ENCODE data around the gene CHCHD4.

- TF ChIP-seq CTCF (IDR thresholded peaks at IDR 0.05) (no peak), POLR2A (IDR thresholded peaks at IDR 0.05) (no peak)
Measured at GRCh38 chr3:14161282-14161681, 36.6 kb upstream of the CHCHD4 start.

Measured in testis (tissue), 2 donors.